GM21529 (cell line): Measurements from ENCODE around the gene MB21D2.

ENCODE experiments used
- ATAC-seq: cut with Tn5 transposase; IDR thresholded peaks from one replicate; pipeline ENCODE4 v1.9.1; 2021; ENCODE audit not compliant: unreplicated experiment

MB21D2 gene

GRCh38 chr3:192927016-192927415 is 9.4 kb upstream of the MB21D2 start:
- ATAC-seq: no peak

DNA sequence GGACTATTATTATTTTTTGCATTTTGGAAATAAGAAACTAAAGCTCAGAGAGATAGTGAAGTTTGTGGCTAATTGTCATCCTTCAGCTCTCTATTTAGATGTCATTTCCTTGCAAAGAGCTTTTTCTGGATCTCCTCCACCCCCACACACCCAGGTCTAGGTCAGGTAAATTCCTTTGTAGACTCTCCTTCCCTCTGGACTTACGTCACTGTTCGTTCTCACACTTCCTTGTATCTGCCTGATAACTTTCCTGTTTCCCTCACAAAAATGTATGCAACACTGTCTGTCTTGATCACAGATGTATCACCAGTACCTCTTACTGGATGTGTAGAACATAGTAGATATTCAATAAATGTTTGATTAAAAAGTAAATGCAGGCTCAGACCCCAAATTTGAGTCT is 6.1 kb upstream of the MB21D2 start:
- no peak for ATAC-seq

- no peak for ATAC-seq
Observed at GRCh38 chr3:192921793-192922192, 4.1 kb upstream of the MB21D2 start.

GRCh38 chr3:192920411-192920810 is 2.8 kb upstream of the MB21D2 start:
- ATAC-seq: no peak

DNA sequence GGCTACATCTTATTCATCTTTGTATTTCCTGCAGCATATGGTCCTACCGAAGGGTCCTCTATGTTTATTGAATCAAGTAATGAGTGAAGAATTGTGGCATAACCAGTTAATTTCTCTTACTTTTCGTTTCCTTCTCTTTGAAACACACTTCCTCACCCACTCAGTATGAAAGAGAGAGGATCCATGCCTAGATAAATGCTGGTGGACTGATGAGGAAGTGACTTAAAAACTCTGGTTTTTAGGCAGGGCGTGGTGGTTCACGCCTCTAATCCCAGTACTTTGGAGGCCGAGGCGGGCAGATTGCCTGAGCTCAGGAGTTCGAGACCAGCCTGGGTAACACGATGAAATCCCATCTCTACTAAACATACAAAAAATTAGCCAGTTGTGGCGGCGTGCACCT is 2.2 kb upstream of the MB21D2 start:
- no peak for ATAC-seq

GRCh38 chr3:192918275-192918588 is 576 bp upstream of the MB21D2 start:
- no peak for ATAC-seq

- peak; percentile 30 for ATAC-seq
Observed at GRCh38 chr3:192917028-192917403, 640 bp downstream of the MB21D2 start.

GRCh38 chr3:192916371-192917027 is 1.2 kb downstream of the MB21D2 start:
- no peak for ATAC-seq

- no peak for ATAC-seq
Observed at GRCh38 chr3:192915722-192916121, 1.9 kb downstream of the MB21D2 start.

DNA sequence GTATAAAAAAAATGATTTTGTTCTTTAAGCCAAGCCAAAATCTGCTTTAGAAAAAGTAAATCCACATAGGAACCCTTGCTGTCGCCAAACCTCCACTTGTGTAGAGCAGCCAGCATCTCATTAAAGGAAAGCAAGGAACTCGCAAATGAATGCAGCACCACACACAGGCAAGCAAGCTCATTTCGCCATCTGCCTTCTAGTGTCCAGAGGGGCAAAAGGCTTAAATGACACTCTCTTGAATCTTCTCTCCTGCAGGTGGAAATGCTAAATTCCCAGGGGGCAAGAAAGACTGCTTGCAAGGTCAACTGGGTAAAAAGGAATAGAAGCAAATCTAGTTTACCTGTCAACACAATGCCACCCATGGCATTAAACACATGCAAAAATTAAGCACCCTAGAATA is 2.4 kb downstream of the MB21D2 start:
- ATAC-seq: peak; percentile 42

DNA sequence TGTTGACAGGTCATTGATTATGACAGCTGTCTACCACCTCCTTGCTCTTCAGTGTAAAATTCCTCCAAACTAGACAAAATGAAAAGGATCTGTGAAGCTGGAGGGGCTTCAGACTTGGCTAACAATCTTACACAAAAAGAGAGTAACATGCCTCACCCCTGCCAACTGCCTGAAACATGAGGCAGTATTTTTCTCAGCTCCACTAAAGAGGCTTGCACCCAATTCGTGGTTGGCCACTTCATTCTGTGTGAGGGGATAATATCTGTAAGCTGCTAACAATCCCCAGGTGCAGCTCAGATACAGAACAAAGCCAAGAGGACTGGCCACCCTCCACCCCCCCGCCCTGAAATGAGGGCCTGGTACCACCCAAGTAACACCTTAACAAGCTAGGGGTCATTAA is 2.8 kb downstream of the MB21D2 start:
- no peak for ATAC-seq

GRCh38 chr3:192913540-192913939 is 4.1 kb downstream of the MB21D2 start:
- no peak for ATAC-seq

GRCh38 chr3:192911293-192911692 is 6.4 kb downstream of the MB21D2 start:
- ATAC-seq: no peak

DNA sequence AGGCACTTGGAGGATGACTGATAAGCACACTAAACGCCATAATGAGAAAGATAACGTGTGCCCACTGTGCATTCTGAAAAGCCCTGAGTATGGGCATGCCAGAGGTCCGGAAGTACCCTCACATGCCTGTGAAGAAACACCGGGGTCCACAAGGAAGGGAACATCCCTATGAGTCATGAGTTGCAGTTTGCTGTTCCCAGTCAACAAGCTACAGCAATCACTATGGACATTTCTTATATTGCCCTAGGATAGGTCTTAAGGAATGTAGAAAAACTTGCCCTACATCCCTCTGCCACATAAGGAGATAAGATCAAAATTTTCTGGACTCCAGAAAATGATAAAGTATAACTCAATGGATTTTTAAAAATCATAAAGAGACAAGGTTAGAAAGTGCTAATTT is 9.9 kb downstream of the MB21D2 start:
- no peak for ATAC-seq

- no peak for ATAC-seq
Observed at GRCh38 chr3:192906940-192907339, 10.7 kb downstream of the MB21D2 start.

GRCh38 chr3:192905980-192906678 is 11.5 kb downstream of the MB21D2 start:
- ATAC-seq: no peak

- ATAC-seq: no peak
Observed at GRCh38 chr3:192904632-192905289, 12.9 kb downstream of the MB21D2 start.

DNA sequence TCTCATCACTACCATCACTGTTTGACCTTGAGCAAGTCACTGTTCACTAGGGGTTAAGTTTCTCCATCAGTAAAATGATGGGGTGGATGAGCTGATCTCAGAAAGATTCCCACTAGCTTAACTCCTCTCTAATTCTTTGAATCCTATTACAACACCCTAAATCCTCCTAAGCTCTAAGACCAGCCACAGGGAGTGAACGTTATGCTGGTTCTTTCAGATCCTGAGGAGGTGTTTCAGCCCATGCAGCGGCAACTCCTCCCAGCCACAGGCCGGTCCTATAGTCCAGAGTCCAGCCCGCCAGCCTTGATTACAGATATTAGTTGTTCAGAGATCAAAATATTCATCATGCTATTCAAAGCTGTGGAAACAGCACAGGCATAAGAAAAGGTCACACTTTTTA is 15.1 kb downstream of the MB21D2 start:
- no peak for ATAC-seq

DNA sequence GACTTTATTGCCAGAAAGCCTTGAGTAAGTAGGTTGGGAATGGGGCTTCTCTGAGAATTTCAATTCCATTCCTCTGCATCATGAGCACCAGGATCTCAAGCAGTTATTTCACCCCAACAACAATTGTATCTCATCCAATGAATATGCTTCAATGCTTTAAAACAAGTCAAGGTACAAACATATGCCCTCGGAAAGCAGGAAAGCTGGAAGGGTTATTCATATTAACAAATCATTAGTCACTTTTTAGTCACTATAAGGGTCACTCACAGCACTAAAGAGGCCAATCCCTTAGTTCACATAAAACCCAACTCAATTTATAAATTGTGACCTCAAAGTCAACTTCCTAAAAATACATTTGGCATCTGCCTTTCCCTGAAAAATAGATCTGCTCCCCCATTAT is 16.2 kb downstream of the MB21D2 start:
- ATAC-seq: no peak

- ATAC-seq: no peak
Observed at GRCh38 chr3:192899540-192899982, 18.1 kb downstream of the MB21D2 start.

DNA sequence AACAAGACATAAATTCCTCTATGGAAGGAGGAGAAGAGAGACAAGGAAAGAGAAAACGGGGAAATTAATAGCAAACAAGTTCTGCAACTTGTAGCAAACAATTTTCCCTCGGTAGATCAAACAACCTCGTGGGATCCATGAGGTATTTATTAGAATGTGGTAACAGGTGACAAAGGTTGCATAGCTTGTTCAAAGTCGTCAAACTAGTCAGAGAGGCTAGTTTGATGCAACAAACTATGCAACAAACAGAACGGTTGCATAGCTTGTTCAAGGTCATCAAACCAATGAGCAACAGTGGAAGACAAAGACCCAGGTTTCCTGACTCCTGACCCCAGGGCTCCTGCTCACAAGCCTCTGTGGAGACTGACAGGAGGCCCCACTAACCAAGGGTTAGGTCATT is 20.7 kb downstream of the MB21D2 start:
- no peak for ATAC-seq

DNA sequence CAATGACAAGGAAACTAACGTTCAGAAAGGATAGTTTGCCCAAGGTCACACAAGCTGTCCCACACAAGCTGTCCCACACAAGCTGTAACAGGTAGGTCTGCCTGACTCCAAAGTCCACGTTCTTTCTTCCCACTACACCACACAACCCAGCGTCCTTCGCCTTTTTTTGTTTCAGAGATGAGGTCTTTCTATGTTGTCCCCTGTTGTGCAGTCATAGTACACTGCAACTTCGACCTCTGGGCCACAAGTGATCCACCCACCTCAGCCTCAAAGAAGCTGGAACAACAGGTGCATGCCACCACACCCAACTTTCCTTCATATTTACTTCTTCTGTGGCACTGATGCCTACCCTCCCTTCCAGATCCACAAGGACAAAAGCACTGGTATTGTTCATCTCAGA is 21.4 kb downstream of the MB21D2 start:
- ATAC-seq: no peak
